Measurements from ENCODE around the gene MFAP2.
"Not testable (repeated sequence)": the region's sequence is repeated elsewhere in the genome, so short reads cannot be mapped to it uniquely, and the experiment has no call there.

Gene MFAP2

DNA sequence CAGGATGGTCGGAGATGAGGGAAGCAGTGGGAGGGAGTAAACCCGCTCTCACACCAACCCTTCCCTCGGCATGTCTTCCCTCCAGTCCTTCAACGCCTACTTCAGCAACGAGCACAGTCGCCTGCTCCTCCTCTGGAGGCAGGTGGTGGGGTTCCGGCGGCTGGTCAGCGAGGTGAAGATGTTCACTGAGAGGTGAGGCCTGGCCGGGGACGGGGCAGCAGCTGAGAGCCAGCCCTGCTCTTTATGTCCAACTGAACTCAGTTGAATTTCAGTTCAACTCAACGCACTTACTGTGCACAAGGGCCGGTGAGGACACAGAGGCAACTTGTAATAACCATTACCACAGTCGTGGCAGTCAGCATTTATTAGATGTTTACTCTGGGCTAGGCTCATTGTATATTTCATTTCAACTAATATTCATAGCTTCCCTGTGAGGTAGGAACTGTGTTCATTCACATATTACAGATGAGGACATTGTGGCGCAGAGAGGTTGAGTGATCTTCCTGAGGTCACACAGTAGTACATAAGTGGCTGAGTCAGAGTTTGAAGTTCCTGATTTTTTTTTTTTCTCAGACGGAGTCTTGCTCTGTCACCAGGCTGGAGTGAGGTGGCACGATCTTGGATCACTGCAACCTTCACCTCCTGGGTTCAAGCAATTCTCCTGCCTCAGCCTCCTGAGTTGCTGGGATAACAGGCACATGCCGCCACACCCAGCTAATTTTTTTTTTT, 49.0 kb downstream of the MFAP2 start:
- H3K27me3 ChIP-seq (ENCODE audit: control insufficient read depth, insufficient read depth, low read length, poor library complexity, severe bottlenecking); H3K27ac ChIP-seq (ENCODE audit: insufficient read depth, low read depth, low read length, poor library complexity, severe bottlenecking); H3K9me3 ChIP-seq (ENCODE audit: control insufficient read depth, low read length); H3K4me3 ChIP-seq (ENCODE audit: insufficient read depth, low read depth, low read length): not testable (repeated sequence)
- peaks cover 18% of the 10 kb centered on the region for H3K4me1 ChIP-seq (ENCODE audit: control insufficient read depth, insufficient read depth, low read length)
- WGBS, 2 experiments: 92% methylated on average over 18 of the region's 18 CpGs
- H3K36me3 ChIP-seq (ENCODE audit: control insufficient read depth, insufficient read depth, low read length): peaks cover 13% of the 10 kb centered on the region

DNA sequence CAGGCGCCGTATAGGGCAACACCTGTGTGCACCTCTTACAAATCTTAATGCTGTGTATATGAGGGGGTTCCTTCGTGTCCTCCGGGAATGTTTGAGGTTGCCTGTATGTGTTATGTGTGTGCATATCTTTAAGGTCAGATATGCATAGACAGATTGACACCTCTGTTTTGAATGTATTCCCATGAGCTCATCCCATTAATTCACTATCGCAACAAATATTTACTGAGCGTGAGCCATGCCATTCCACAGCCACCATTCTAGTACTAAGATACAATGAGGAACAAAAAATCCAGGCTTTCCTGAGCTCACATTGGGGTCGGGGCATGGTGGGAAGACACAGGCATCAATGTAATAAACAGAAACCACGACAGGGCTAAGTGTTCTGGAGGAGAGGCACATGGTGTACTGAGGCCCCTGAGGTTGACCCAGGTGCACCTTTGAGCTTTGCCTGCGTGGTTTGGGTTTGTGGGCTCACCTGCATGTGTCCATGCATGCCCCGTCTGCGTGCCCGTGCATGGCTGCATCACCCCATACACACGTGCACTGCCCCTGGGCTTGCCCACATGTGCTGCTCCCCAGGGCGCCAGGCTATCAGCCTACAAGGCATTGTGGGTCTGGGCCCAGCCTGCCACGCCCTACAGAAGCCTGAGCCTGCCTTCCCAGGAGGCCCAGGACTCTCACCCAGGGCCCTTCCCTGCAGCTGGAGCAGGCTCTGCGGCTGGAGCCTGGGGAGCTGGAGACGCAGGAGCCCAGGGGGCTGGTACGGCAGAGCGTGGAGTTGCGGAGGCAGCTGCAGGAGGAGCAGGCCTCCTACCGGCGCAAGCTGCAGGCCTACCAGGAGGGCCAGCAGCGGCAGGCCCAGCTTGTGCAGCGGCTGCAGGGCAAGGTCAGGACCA, 51.0 kb downstream of the MFAP2 start:
- WGBS, 2 experiments: 87 to 89% methylated on average over 24 of the region's 24 CpGs
- not testable (repeated sequence) for H3K4me3 ChIP-seq (ENCODE audit: insufficient read depth, low read depth, low read length); H3K9me3 ChIP-seq (ENCODE audit: control insufficient read depth, low read length); H3K27me3 ChIP-seq (ENCODE audit: control insufficient read depth, insufficient read depth, low read length, poor library complexity, severe bottlenecking); H3K27ac ChIP-seq (ENCODE audit: insufficient read depth, low read depth, low read length, poor library complexity, severe bottlenecking)
- peaks cover 32% of the 10 kb centered on the region for H3K4me1 ChIP-seq (ENCODE audit: control insufficient read depth, insufficient read depth, low read length)
- H3K36me3 ChIP-seq (ENCODE audit: control insufficient read depth, insufficient read depth, low read length): peaks cover 13% of the 10 kb centered on the region

DNA sequence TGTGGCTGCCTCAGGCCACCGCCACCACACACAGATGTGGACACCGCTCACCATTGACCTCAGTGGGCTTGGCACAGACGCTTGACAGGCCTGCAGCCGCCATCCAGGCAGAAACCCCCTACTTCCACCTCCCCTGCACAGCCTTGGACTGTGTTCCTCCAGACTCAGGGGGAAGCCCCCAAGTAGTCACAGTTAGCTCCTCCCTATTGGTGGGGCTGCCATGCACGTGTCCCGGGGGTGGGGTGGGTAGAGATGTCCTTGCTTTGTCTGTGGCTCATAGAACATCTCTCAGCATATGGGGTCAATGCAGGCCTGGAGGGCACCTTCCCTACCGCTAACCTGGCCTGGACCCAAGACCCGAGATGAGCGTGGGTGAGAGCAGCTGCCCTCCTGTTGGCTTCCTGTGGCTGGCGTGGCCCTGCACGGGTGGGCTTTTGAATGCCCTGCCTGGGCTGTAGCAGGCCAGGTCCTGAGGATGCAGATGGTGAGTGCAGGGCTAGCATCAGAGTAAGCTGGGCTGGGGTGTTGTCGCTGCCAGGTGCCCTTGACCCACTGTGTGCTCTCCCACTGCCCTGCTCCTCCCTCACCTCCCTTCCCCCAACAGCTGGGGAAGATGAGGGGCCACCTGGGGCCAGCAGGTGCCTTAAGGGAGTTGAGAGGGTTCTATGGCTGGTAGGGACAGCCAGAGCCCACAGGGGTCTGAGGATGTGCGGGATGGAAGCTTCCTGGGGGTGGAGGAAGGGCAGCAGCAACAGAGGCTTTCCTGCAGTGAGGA, 52.5 kb downstream of the MFAP2 start:
- Histone ChIP-seq H3K36me3 (ENCODE audit: control insufficient read depth, insufficient read depth, low read length) (peaks cover 13% of the 10 kb centered on the region), H3K27me3 (ENCODE audit: control insufficient read depth, insufficient read depth, low read length, poor library complexity, severe bottlenecking) (no peaks in the 10 kb centered on the region), H3K4me1 (ENCODE audit: control insufficient read depth, insufficient read depth, low read length) (peaks cover 39% of the 10 kb centered on the region), H3K9me3 (ENCODE audit: control insufficient read depth, low read length) (no peaks in the 10 kb centered on the region), H3K4me3 (ENCODE audit: insufficient read depth, low read depth, low read length) (no peak overlapping the region), H3K27ac (ENCODE audit: insufficient read depth, low read depth, low read length, poor library complexity, severe bottlenecking) (no peak overlapping the region)
- 89 to 90% methylated on average over 13 of the region's 13 CpGs for WGBS, 2 experiments

DNA sequence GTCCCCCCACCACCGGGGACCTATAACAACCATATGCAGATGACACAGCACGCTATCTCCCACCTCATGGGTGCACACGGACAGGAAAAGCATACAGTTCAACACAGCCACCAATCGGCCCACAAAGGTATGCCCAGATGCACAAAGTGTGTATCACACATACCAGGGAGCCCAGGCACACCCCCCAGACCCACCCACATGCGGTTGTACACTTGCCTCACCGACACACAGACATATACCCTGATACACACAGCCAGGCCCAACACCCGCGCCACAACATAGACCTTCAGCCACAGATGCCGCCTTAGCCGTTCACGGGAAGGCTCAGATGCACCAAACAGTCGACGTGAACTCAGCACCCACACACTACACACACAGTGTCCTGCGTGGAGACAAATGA, 53.2 kb downstream of the MFAP2 start:
- no peaks in the 10 kb centered on the region for H3K9me3 ChIP-seq (ENCODE audit: control insufficient read depth, low read length)
- H3K27me3 ChIP-seq (ENCODE audit: control insufficient read depth, insufficient read depth, low read length, poor library complexity, severe bottlenecking): no peaks in the 10 kb centered on the region
- H3K4me1 ChIP-seq (ENCODE audit: control insufficient read depth, insufficient read depth, low read length): peaks cover 46% of the 10 kb centered on the region
- H3K27ac ChIP-seq (ENCODE audit: insufficient read depth, low read depth, low read length, poor library complexity, severe bottlenecking): peak overlapping the region; percentile 59
- WGBS, 2 experiments: 86% methylated on average over 14 of the region's 14 CpGs
- no peak overlapping the region for H3K4me3 ChIP-seq (ENCODE audit: insufficient read depth, low read depth, low read length)
- H3K36me3 ChIP-seq (ENCODE audit: control insufficient read depth, insufficient read depth, low read length): peaks cover 13% of the 10 kb centered on the region

DNA sequence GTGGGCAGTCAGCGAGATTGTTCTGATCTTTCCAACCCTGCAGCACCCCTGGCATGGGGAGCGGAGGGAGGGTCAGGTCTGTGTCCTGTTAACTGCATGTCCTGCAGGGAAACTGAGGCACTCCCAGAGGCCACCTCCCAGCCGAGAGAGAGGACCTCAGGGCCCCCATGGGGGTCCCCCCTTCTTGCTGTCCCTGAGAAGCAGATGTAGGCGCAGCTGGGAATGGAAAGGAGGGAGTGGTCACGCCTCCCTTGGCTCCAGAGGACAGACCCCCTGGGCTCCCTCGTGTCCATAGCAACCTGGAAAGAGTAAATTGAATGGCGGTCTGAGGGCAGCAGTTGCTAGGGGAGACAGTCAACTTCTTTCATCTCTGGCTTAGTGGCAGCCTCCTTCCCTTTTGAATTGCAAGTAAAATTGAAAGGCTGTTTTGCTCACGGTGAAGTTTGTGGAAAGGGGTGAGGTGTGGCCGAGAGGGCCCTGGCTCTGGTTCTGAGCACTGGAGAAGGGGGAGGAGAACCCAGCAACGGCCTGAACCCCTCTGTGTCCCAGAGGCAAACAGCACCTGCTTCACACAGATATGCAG, 53.8 kb downstream of the MFAP2 start:
- H3K4me1 ChIP-seq (ENCODE audit: control insufficient read depth, insufficient read depth, low read length): peaks cover 53% of the 10 kb centered on the region
- H3K4me3 ChIP-seq (ENCODE audit: insufficient read depth, low read depth, low read length): no peak overlapping the region
- peaks cover 12% of the 10 kb centered on the region for H3K36me3 ChIP-seq (ENCODE audit: control insufficient read depth, insufficient read depth, low read length)
- no peaks in the 10 kb centered on the region for H3K9me3 ChIP-seq (ENCODE audit: control insufficient read depth, low read length)
- no peaks in the 10 kb centered on the region for H3K27me3 ChIP-seq (ENCODE audit: control insufficient read depth, insufficient read depth, low read length, poor library complexity, severe bottlenecking)
- 20 to 26% methylated on average over 10 of the region's 10 CpGs for WGBS, 2 experiments
- H3K27ac ChIP-seq (ENCODE audit: insufficient read depth, low read depth, low read length, poor library complexity, severe bottlenecking): peak overlapping the region; percentile 59

DNA sequence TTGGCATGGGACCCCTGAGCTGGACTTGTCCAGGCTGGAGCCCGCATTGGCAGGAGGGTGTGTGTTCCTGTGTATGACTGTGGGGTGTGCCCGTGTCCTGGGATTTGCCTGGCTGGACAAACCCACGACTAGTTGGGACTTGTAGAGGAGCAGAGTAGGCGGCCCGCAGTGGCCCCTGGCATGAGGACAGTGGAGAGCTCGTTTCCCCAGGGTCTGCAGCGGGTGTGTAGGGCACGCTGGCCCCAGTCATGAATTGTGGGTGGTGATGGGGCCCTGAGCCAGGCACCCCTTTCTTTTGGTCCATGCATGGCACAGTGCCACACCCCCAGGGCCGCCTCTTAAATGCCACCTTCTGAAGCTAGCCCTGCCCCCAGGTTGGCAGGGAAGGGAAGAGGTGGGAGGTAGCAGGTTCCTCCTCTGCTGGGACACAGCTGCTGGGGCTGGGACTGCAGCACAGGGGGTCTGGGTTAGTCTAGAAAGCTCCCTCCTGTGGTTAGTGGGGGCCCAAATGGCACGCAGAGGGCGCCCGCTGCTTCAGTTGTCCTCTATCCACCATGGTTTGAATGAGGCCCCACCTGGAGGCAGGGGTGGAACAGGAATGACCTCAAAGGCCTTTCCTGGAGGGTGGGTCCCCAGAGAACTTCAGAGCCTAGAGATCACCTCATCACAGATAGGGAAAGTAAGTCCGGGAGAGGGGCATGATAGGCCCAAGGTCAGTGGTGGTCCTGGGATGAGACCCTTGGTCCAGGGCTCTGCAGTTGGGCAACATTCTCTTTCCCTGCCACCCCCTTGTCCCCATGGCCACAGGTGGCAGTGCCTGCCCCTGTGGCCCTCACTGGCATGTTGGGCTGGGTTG, 54.6 kb downstream of the MFAP2 start:
- 93 to 94% methylated on average over 13 of the region's 13 CpGs for WGBS, 2 experiments
- H3K27me3 ChIP-seq (ENCODE audit: control insufficient read depth, insufficient read depth, low read length, poor library complexity, severe bottlenecking): no peaks in the 10 kb centered on the region
- H3K4me3 ChIP-seq (ENCODE audit: insufficient read depth, low read depth, low read length): no peak overlapping the region
- H3K4me1 ChIP-seq (ENCODE audit: control insufficient read depth, insufficient read depth, low read length): peaks cover 59% of the 10 kb centered on the region
- H3K36me3 ChIP-seq (ENCODE audit: control insufficient read depth, insufficient read depth, low read length): peaks cover 6% of the 10 kb centered on the region
- H3K9me3 ChIP-seq (ENCODE audit: control insufficient read depth, low read length): no peaks in the 10 kb centered on the region
- peak overlapping the region; percentile 50 for H3K27ac ChIP-seq (ENCODE audit: insufficient read depth, low read depth, low read length, poor library complexity, severe bottlenecking)

DNA sequence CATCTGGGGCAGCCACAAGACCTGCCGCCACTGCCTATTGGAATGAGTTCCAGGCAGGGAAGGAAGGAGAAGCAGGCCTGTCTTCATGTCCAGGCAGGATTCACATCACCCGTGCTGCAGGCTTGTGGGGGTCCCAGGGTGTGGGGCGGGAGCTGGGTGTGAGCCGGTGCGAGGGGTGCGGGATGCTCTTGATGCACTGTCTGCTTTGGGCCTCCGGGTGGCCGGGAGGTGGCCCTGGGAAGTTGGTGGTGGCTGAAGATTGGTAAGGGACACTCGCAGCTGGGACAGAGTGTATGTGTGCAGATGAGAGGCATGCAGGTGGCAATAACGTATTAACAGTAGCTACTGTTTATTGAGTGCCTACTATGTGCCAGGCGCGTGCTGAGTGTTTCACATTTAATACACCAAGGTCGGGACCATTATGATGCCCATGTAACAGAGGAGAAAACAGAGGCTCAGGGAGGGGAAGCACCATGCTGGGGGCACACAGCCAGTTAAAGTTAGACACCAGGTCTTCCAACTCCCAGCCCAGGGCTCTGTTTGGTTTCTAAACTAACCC, 55.4 kb downstream of the MFAP2 start:
- 92 to 93% methylated on average over 13 of the region's 13 CpGs for WGBS, 2 experiments
- H3K4me1 ChIP-seq (ENCODE audit: control insufficient read depth, insufficient read depth, low read length): peaks cover 59% of the 10 kb centered on the region

More for the DNA sequence above, 55.4 kb downstream of the MFAP2 start:
- Histone ChIP-seq H3K36me3 (ENCODE audit: control insufficient read depth, insufficient read depth, low read length) (no peaks in the 10 kb centered on the region), H3K9me3 (ENCODE audit: control insufficient read depth, low read length) (no peaks in the 10 kb centered on the region), H3K4me3 (ENCODE audit: insufficient read depth, low read depth, low read length) (no peak overlapping the region), H3K27me3 (ENCODE audit: control insufficient read depth, insufficient read depth, low read length, poor library complexity, severe bottlenecking) (no peaks in the 10 kb centered on the region), H3K27ac (ENCODE audit: insufficient read depth, low read depth, low read length, poor library complexity, severe bottlenecking) (no peak overlapping the region)
